H1 (cell line): ENCODE data around the gene IMP3. TPM values are rescaled to one million over a fixed set of nuclear protein-coding genes. Genes with fewer than 3 reads are reported as not detected.
A peak's percentile ranks its signal among the peaks of the same experiment; 100 is the strongest.

Experiments used
- CTCF ChIA-PET: fragments of 300-600 bp; sonication (Branson Sonifier 250); formaldehyde crosslinking; loops from one replicate; lab custom pipeline; 2021; ENCODE audit not compliant: partially characterized antibody; lab: Charles Lee
- POLR2A ChIA-PET: fragments of 300-600 bp; sonication (Branson Sonifier 250); formaldehyde crosslinking; loops from one replicate; lab custom pipeline; 2021; ENCODE audit warnings: inconsistent platforms; ENCODE audit not compliant: partially characterized antibody; lab: Charles Lee
- DNase-seq, 2 experiments: peaks; one replicate each; pipeline versions ENCODE4 v3.0.0 to v3.0.0-alpha.2; 2010 to 2022; ENCODE audit warnings: low spot score in 2 of 2, low read depth in 1 of 2, mixed read lengths in 1 of 2
- FAIRE-seq: peaks from 2 replicates; lab custom pipeline; 2011; peaks lifted over from hg19 to GRCh38; lab: Jason Lieb, UNC
- H2AFZ ChIP-seq: 2 replicates; pipeline ENCODE4 v1.8.1; 2012; ENCODE audit warnings: low read length, inconsistent platforms
- H2AK5ac ChIP-seq: 2 replicates; pipeline ENCODE4 v1.6.1; 2013; ENCODE audit warnings: low read depth, low read length
- H2BK120ac ChIP-seq: replicated peaks from 2 replicates; pipeline ENCODE3; 2013; ENCODE audit warnings: low read depth, low read length, inconsistent platforms
- H2BK12ac ChIP-seq: 2 replicates; pipeline ENCODE4 v1.6.1; 2013; ENCODE audit warnings: low read depth, low read length
- H2BK15ac ChIP-seq: 2 replicates; pipeline ENCODE4 v1.6.1; 2013; ENCODE audit warnings: low read length
- H2BK20ac ChIP-seq: 2 replicates; pipeline ENCODE4 v1.6.1; 2013; ENCODE audit warnings: low read length
- H2BK5ac ChIP-seq: 2 replicates; pipeline ENCODE4 v1.6.1; 2013; ENCODE audit warnings: low read depth, low read length
- H3K14ac ChIP-seq: 2 replicates; pipeline ENCODE4 v1.6.1; 2013; ENCODE audit warnings: inconsistent platforms; ENCODE audit not compliant: insufficient read length
- H3K18ac ChIP-seq: 2 replicates; pipeline ENCODE4 v1.6.1; 2013; ENCODE audit warnings: low read length; ENCODE audit errors: extremely low read depth
- H3K23ac ChIP-seq: 2 replicates; pipeline ENCODE4 v1.6.1; 2013; ENCODE audit warnings: inconsistent platforms; ENCODE audit not compliant: insufficient read length
- H3K23me2 ChIP-seq: 2 replicates; pipeline ENCODE4 v1.6.1; 2013; ENCODE audit warnings: low read depth, low read length
- H3K27ac ChIP-seq: 2 replicates; pipeline ENCODE4 v1.6.1; 2011; ENCODE audit warnings: low read depth, low read length, inconsistent platforms
- H3K27me3 ChIP-seq, 4 experiments: replicated peaks in 1 of 4; 1 replicate in 1 of 4; 2 replicates in 3 of 4; pipeline versions ENCODE4 v1.6.1 to v1.8.1; 2011 to 2013; ENCODE audit warnings: low read length in 3 of 4, mild to moderate bottlenecking in 3 of 4, inconsistent platforms in 2 of 4, mixed read lengths in 2 of 4, moderate library complexity in 1 of 4; ENCODE audit not compliant: control insufficient read depth in 3 of 4, insufficient read depth in 3 of 4; ENCODE audit errors: extremely low read depth in 1 of 4
- H3K36me3 ChIP-seq, 4 experiments: 2 replicates each; pipeline versions ENCODE4 v1.6.1 to v1.8.1; 2011 to 2013; ENCODE audit warnings: mild to moderate bottlenecking in 4 of 4, low read length in 3 of 4, moderate library complexity in 2 of 4, control low read depth in 1 of 4, inconsistent platforms in 1 of 4; ENCODE audit not compliant: insufficient read depth in 4 of 4, control insufficient read depth in 2 of 4
- H3K4ac ChIP-seq: replicated peaks from 2 replicates; pipeline ENCODE3; 2013; ENCODE audit warnings: low read length, low read depth, mixed read lengths, inconsistent platforms; ENCODE audit not compliant: insufficient read length
- H3K4me1 ChIP-seq, 4 experiments: replicated peaks in 1 of 4; 1 replicate in 1 of 4; 2 replicates in 3 of 4; pipeline versions ENCODE4 v1.6.1 to v1.8.1; 2011 to 2013; ENCODE audit warnings: low read length in 3 of 4, inconsistent platforms in 2 of 4, mixed read lengths in 1 of 4; ENCODE audit not compliant: insufficient read depth in 4 of 4, control insufficient read depth in 3 of 4
- H3K4me2 ChIP-seq, 2 experiments: 2 replicates each; pipeline versions ENCODE4 v1.6.1 to v1.8.1; 2011 to 2013; ENCODE audit warnings: low read depth in 2 of 2, low read length in 2 of 2, control low read depth in 1 of 2, inconsistent platforms in 1 of 2, mild to moderate bottlenecking in 1 of 2; ENCODE audit not compliant: insufficient read depth in 1 of 2
- H3K4me3 ChIP-seq, 4 experiments: fragments of 200-600, 300-600 bp in 1 of 4; sonication (generic), shearing (Covaris generic), sonication (Bioruptor Twin) in 1 of 4; 2 replicates each; pipeline versions ENCODE4 v1.5.1 to v1.8.1; 2011 to 2016; ENCODE audit warnings: low read length in 4 of 4, low read depth in 3 of 4, control low read depth in 2 of 4, inconsistent platforms in 2 of 4, mild to moderate bottlenecking in 2 of 4, mixed read lengths in 1 of 4, moderate library complexity in 1 of 4; ENCODE audit not compliant: insufficient read depth in 2 of 4; ENCODE audit errors: extremely low read depth in 1 of 4
- H3K56ac ChIP-seq: replicated peaks from 2 replicates; pipeline ENCODE3; 2013; ENCODE audit warnings: low read depth, mild to moderate bottlenecking, mixed read lengths, low read length, inconsistent platforms; ENCODE audit not compliant: insufficient read length
- H3K79me1 ChIP-seq: 2 replicates; pipeline ENCODE4 v1.6.1; 2013; ENCODE audit warnings: low read depth, low read length, control low read depth
- H3K79me2 ChIP-seq, 2 experiments: 2 replicates each; pipeline versions ENCODE4 v1.6.1 to v1.8.1; 2012 to 2013; ENCODE audit warnings: low read length in 2 of 2, mild to moderate bottlenecking in 2 of 2, inconsistent platforms in 1 of 2; ENCODE audit not compliant: insufficient read depth in 2 of 2, control insufficient read depth in 1 of 2
- H3K9ac ChIP-seq, 4 experiments: replicated peaks in 1 of 4; 1 replicate in 1 of 4; 2 replicates in 3 of 4; pipeline versions ENCODE4 v1.6.1 to v1.8.1; 2011 to 2013; ENCODE audit warnings: low read depth in 3 of 4, low read length in 3 of 4, control low read depth in 2 of 4, mild to moderate bottlenecking in 2 of 4, moderate library complexity in 2 of 4, inconsistent platforms in 1 of 4; ENCODE audit errors: extremely low read depth in 1 of 4
- H3K9me3 ChIP-seq, 2 experiments: 2 replicates each; pipeline versions ENCODE4 v1.6.1 to v1.8.1; 2012 to 2013; ENCODE audit warnings: mild to moderate bottlenecking in 2 of 2, moderate library complexity in 2 of 2, control low read depth in 1 of 2, inconsistent platforms in 1 of 2, low read depth in 1 of 2, low read length in 1 of 2, mixed read lengths in 1 of 2; ENCODE audit not compliant: insufficient read depth in 2 of 2
- H4K20me1 ChIP-seq, 2 experiments: replicated peaks in 1 of 2; 2 replicates each; pipeline versions ENCODE3 to v1.8.1; 2011 to 2013; ENCODE audit warnings: inconsistent platforms in 2 of 2, low read length in 2 of 2, mild to moderate bottlenecking in 1 of 2; ENCODE audit not compliant: insufficient read depth in 2 of 2, control insufficient read depth in 1 of 2
- H4K5ac ChIP-seq: 2 replicates; pipeline ENCODE4 v1.6.1; 2013; ENCODE audit warnings: low read length, low read depth, mixed read lengths, inconsistent platforms; ENCODE audit not compliant: insufficient read length
- H4K8ac ChIP-seq: 2 replicates; pipeline ENCODE4 v1.8.0; 2013; ENCODE audit warnings: mild to moderate bottlenecking, moderate library complexity, low read length, inconsistent platforms; ENCODE audit not compliant: insufficient read depth; ENCODE audit errors: extremely low read depth
- H4K91ac ChIP-seq: replicated peaks from 2 replicates; pipeline ENCODE3; 2013; ENCODE audit warnings: low read length, mixed read lengths, inconsistent platforms; ENCODE audit not compliant: insufficient read length
- ASH2L ChIP-seq: fragments of 200-600, 300-600 bp; sonication (generic); IDR thresholded peaks from one replicate; pipeline ENCODE4 v1.7.1; 2017; ENCODE audit warnings: low read length
- ATF2 ChIP-seq: IDR thresholded peaks from 2 replicates; pipeline ENCODE4 v1.6.1; 2012; ENCODE audit warnings: low read length, inconsistent platforms
- HDAC2 ChIP-seq, 2 experiments: fragments of 300-600 bp in 1 of 2; sonication (generic) in 1 of 2; IDR thresholded peaks; 2 replicates each; pipeline ENCODE4 v1.6.1; 2011 to 2012; ENCODE audit warnings: low read depth in 2 of 2, low read length in 2 of 2, mild to moderate bottlenecking in 2 of 2, moderate library complexity in 2 of 2, borderline replicate concordance in 1 of 2, inconsistent platforms in 1 of 2
- HDAC6 ChIP-seq: IDR thresholded peaks from one replicate; pipeline ENCODE4 v1.7.1; 2012; ENCODE audit warnings: low read depth, mild to moderate bottlenecking, inconsistent platforms, low read length, moderate library complexity
- KDM4A ChIP-seq: IDR thresholded peaks from one replicate; pipeline ENCODE4 v1.7.1; 2012; ENCODE audit warnings: low read depth, mild to moderate bottlenecking, moderate library complexity, low read length, inconsistent platforms; ENCODE audit not compliant: severe bottlenecking
- PHF8 ChIP-seq: fragments of 200-600 bp; sonication (generic); conservative IDR thresholded peaks from 2 replicates; pipeline ENCODE4 v1.7.1; 2012; ENCODE audit warnings: low read depth, mild to moderate bottlenecking, inconsistent platforms, low read length, moderate library complexity
- POU5F1 ChIP-seq: IDR thresholded peaks from 2 replicates; pipeline ENCODE4 v1.6.1; 2011; ENCODE audit warnings: low read depth, mild to moderate bottlenecking, low read length, moderate library complexity
- RFX5 ChIP-seq: IDR thresholded peaks from 2 replicates; pipeline ENCODE4 v1.6.1; 2011; ENCODE audit warnings: low read depth, low read length, improper control_type of control experiment, borderline replicate concordance
- SIRT6 ChIP-seq: IDR thresholded peaks from one replicate; pipeline ENCODE4 v1.7.1; 2012; ENCODE audit warnings: low read length, inconsistent platforms
- TAF1 ChIP-seq: IDR thresholded peaks from 2 replicates; pipeline ENCODE4 v1.6.1; 2011; ENCODE audit warnings: mild to moderate bottlenecking, low read depth, low read length
- ZNF274 ChIP-seq: IDR thresholded peaks from 2 replicates; pipeline ENCODE4 v1.7.0; 2012; ENCODE audit warnings: low read length, borderline replicate concordance; ENCODE audit errors: extremely low read depth
- WGBS, 2 experiments: shearing (Covaris generic) in 1 of 2; methylation state at CpG; one replicate each; pipeline versions ENCODE4 v1.1.6 to v1.1.7; 2013 to 2015; ENCODE audit warnings: low lambda C conversion rate in 2 of 2, mixed read lengths in 2 of 2, inconsistent platforms in 1 of 2, low coverage in 1 of 2, missing lambda C conversion rate in 1 of 2; ENCODE audit not compliant: insufficient replicate concordance in 2 of 2, insufficient coverage in 1 of 2, insufficient read length in 1 of 2; ENCODE audit errors: extremely low coverage in 1 of 2, missing lambda C conversion rate in 1 of 2; 5-methylcytosine and 5-hydroxymethylcytosine counted together
- polyA plus RNA-seq, 7 experiments: library from polyadenylated mRNA; depleted of rRNA in 3 of 7; stranded (reverse) in 5 of 7; unstranded in 2 of 7; fragments of >200 nt in 5 of 7; fragments of 200-250 nt in 2 of 7; gene quantifications; 1 replicate in 5 of 7; 2 replicates in 1 of 7; 4 replicates in 1 of 7; pipeline versions ENCODE4 v1.2.1 to v1.2.3, GENCODE V29; 2011 to 2013; ENCODE audit warnings: missing spikeins in 2 of 7, mixed read lengths in 2 of 7
- total RNA-seq: library from RNA; stranded (reverse); fragmentation: NEBNext Ultra II Directional; extraction: Animal tissue kit (Norgen Biotek cat#: 25700); gene quantifications from 2 replicates; pipeline ENCODE4 v1.2.1, GENCODE V29; 2021

The IMP3 gene
- total and polyA plus RNA-seq, 2 of the 8 experiments (the other 6 are each of a cell fraction or from before 2014, with no cell fraction given): 114 to 273 TPM

DNA sequence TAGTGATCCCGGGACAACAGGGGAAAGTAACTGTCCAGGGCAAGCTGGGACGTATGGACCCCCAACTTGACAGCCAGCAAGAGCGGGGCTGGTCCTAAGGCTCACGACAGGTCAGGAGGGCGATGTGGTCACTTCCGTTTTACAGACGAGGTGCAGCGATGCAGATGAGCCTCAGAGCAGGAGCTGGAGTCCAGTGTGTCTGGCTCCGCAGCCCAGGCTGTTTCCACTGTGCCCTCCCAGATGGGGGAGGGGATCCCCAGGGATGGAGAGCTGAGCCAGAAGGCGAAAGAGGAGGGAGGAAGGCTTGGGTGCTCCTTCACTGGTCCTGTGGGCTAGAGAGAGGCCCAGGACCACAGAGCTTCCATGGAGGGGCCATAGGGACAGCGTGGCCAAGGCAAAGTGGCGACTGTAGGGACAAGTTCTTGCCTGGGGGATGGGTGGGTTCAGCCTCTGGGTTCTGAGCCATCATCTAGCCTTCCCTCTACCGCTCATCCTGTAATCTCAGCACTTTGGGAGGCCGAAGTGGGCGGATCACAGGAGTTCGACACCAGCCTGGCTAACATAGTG is 13.4 kb upstream of the IMP3 start:
- 90% methylated on average over 15 of the region's 16 CpGs; no CpG with 5 or more reads in 1 of the 2 experiments for WGBS, 2 experiments
- Histone ChIP-seq H3K9ac (no peak overlapping the region), H3K23ac (no peak overlapping the region), H3K27me3 (no peaks in the 10 kb centered on the region), H4K8ac (no peak overlapping the region), H3K36me3 (peaks cover 0 to 18% (median 0%) of the 10 kb centered on the region in 4 experiments; a peak in 3 of 8 replicates), H4K20me1 (peaks cover 5 to 28% of the 10 kb centered on the region in 2 experiments), H2BK120ac (no peak overlapping the region), H3K56ac (no peak overlapping the region), H3K14ac (no peak overlapping the region), H3K23me2 (peaks cover 3% of the 10 kb centered on the region; the same call in 1 of the 2 replicates), H4K91ac (no peak overlapping the region), H3K27ac (no peak overlapping the region), H3K4ac (peak overlapping the region; percentile 85), H3K79me2 (peaks cover 0 to 69% of the 10 kb centered on the region in 2 experiments; a peak in 3 of 4 replicates), H3K9me3 (no peaks in the 10 kb centered on the region), H3K4me1 (peaks cover 6 to 28% (median 18%) of the 10 kb centered on the region in 4 experiments), H3K4me3 (no peak overlapping the region), H3K79me1 (peaks cover 19% of the 10 kb centered on the region), H3K18ac (no peak overlapping the region), H2AK5ac (no peak overlapping the region), H2BK5ac (no peak overlapping the region), H2AFZ (no peak overlapping the region), H3K4me2 (no peak overlapping the region), H2BK20ac (no peak overlapping the region), H2BK15ac (no peak overlapping the region), H4K5ac (no peak overlapping the region), H2BK12ac (no peak overlapping the region)
- CTCF ChIA-PET: interaction anchor here (1.0 to 1.8 kb wide), 5 partner anchors 14 to 148 kb away, joined by 3 to 6 read pairs (median 3); partner anchors contain the start of genes PTPN9 and SNUPN
- POLR2A ChIA-PET: interaction anchor here (0.6 to 3.5 kb wide), 4 partner anchors 13 to 355 kb away, joined by 3 to 19 read pairs (median 4); partner anchors contain the start of gene IMP3
- no peak for FAIRE-seq
- DNase-seq: no peak
- no peak for TF ChIP-seq SIRT6
- TF ChIP-seq HDAC2 (IDR thresholded peaks at IDR 0.05; ENCODE audit: borderline replicate concordance in 1 of 2, low read depth in 2 of 2, low read length in 2 of 2): no peak
- TF ChIP-seq PHF8: no peak
- TF ChIP-seq ZNF274: no peak
- TF ChIP-seq KDM4A: no peak
- no peak for TF ChIP-seq POU5F1
- TF ChIP-seq TAF1: no peak
- no peak for TF ChIP-seq RFX5
- TF ChIP-seq ATF2: no peak
- TF ChIP-seq HDAC6: no peak
- TF ChIP-seq ASH2L: no peak
